Measurements from ENCODE around the gene PCDH19.

- no peak for TF ChIP-seq POLR2A (IDR thresholded peaks at IDR 0.05)
- no peak for TF ChIP-seq CTCF (IDR thresholded peaks at IDR 0.05 in 4 of 5, conservative IDR thresholded peaks at IDR 0.05 in 1 of 5)
These were observed 144.9 kb downstream of the PCDH19 start for GRCh38 chrX:100265179-100265578.

Measured in gastrocnemius medialis (tissue), 4 donors.